ENCODE measurements around the gene FADS3. TPM values are rescaled to one million over a fixed set of nuclear protein-coding genes. Genes with fewer than 3 reads are reported as not detected.

Gene FADS3
- total and polyA plus RNA-seq, 2 donors (not counting 1 experiment from before 2014, with no cell fraction given), result 225 to 256 TPM

DNA sequence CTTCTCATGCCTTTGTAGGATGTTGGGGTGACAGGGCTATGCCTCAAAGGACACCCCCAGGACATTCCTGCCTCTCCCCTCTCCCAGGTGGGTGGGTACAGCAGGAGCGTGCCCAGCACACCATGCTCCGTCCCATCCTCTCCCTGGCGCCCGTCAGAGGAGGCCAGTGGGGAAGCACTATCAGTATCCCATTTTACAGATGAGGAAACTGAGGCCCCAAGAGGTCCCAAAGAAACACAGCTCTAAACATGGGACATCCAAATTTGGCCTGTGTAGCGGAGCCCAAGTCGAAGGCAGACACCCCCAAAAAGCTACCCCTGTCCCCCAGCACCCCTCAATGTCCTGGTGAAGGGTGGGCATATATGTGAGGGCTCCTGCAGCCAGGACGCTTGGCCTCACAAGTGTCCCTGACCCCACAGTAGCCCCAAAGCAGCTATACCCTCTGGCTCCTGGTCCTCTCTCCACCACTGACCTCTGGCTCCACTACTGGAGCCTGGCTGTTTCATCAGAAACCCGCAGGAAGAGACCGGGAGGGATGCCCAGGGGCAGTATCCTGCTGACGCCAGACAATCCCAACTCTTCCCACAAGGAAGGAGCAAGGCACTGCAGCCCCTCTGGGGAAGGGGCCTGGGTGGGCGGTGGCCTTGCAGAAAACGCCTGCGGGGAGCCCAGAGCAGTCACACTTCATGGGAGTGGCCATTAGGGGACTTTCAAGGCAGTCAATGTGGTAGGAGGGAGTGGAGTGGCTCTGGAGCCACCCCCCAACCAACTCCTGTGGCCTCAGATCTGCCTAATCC is 5.4 kb downstream of the FADS3 start:
- no peaks in the 10 kb centered on the region for H3K27me3 ChIP-seq (replicated peaks in 1 of 4; ENCODE audit: control extremely low read depth in 1 of 4, control insufficient read depth in 3 of 4, insufficient read depth in 4 of 4, low read length in 3 of 4)
- H3K79me2 ChIP-seq (ENCODE audit: control insufficient read depth, insufficient read depth, low read length), result peaks cover 60% of the 10 kb centered on the region
- TF ChIP-seq, protein P1, sequence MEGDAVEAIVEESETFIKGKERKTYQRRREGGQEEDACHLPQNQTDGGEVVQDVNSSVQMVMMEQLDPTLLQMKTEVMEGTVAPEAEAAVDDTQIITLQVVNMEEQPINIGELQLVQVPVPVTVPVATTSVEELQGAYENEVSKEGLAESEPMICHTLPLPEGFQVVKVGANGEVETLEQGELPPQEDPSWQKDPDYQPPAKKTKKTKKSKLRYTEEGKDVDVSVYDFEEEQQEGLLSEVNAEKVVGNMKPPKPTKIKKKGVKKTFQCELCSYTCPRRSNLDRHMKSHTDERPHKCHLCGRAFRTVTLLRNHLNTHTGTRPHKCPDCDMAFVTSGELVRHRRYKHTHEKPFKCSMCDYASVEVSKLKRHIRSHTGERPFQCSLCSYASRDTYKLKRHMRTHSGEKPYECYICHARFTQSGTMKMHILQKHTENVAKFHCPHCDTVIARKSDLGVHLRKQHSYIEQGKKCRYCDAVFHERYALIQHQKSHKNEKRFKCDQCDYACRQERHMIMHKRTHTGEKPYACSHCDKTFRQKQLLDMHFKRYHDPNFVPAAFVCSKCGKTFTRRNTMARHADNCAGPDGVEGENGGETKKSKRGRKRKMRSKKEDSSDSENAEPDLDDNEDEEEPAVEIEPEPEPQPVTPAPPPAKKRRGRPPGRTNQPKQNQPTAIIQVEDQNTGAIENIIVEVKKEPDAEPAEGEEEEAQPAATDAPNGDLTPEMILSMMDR (IDR thresholded peaks at IDR 0.05), result no peak
- TF ChIP-seq EZH2 (IDR thresholded peaks at IDR 0.05; ENCODE audit: borderline replicate concordance, insufficient read depth, low read depth, low read length, poor library complexity, severe bottlenecking), result no peak
- WGBS (ENCODE audit: insufficient coverage), result 95% methylated on average over 8 of the region's 13 CpGs
- H4K20me1 ChIP-seq (ENCODE audit: control insufficient read depth, insufficient read depth, low read length, poor library complexity, severe bottlenecking), result peaks cover 40% of the 10 kb centered on the region
- H3K4me3 ChIP-seq (ENCODE audit: control extremely low read depth in 1 of 5, extremely low read depth in 1 of 5, insufficient read depth in 1 of 5, low read depth in 2 of 5, low read length in 4 of 5), result no peak overlapping the region
- H3K9me3 Mint-ChIP-seq (ENCODE audit: insufficient read depth), result no peaks in the 10 kb centered on the region
- peaks cover 45% of the 10 kb centered on the region for H3K4me1 Mint-ChIP-seq
- H3K27ac ChIP-seq (ENCODE audit: low read length in 2 of 2), result no peak overlapping the region
- ChIA-PET POLR2A (no interaction called here), CTCF (interaction anchor here (1.3 to 9.2 kb wide), 4 partner anchors 11 to 196 kb away, joined by 4 to 144 read pairs (median 10); no protein-coding TSS in a partner anchor)
- H3K4me3 Mint-ChIP-seq, result no peak overlapping the region
- peaks cover 19 to 48% of the 10 kb centered on the region in 2 donors for H3K4me1 ChIP-seq (ENCODE audit: control insufficient read depth in 2 of 2, insufficient read depth in 2 of 2, low read length in 2 of 2)
- intact Hi-C loops (cut with micrococcal nuclease), result no loop called here
- H3K36me3 ChIP-seq (replicated peaks in 1 of 2; ENCODE audit: control extremely low read depth in 1 of 2, control insufficient read depth in 1 of 2, extremely low read depth in 1 of 2, insufficient read depth in 2 of 2, low read length in 1 of 2), result no peaks in the 10 kb centered on the region
- ATAC-seq (ENCODE audit: low read depth) (no peak), DNase-seq (no peak)
- no peak overlapping the region for H3K4me2 ChIP-seq (replicated peaks; ENCODE audit: low read depth, low read length, poor library complexity, severe bottlenecking)
- H2AFZ ChIP-seq (ENCODE audit: insufficient read depth, low read depth, low read length, poor library complexity, severe bottlenecking), result no peak overlapping the region
- H3K9ac ChIP-seq (ENCODE audit: low read length), result no peak overlapping the region
- peaks cover 0 to 11% (median 0%) of the 10 kb centered on the region in 3 donors for H3K9me3 ChIP-seq (ENCODE audit: control extremely low read depth in 1 of 3, control insufficient read depth in 2 of 3, insufficient read depth in 1 of 3, low read length in 2 of 3)
- no peak overlapping the region for H3K27ac Mint-ChIP-seq
- no peaks in the 10 kb centered on the region for H3K27me3 Mint-ChIP-seq

DNA sequence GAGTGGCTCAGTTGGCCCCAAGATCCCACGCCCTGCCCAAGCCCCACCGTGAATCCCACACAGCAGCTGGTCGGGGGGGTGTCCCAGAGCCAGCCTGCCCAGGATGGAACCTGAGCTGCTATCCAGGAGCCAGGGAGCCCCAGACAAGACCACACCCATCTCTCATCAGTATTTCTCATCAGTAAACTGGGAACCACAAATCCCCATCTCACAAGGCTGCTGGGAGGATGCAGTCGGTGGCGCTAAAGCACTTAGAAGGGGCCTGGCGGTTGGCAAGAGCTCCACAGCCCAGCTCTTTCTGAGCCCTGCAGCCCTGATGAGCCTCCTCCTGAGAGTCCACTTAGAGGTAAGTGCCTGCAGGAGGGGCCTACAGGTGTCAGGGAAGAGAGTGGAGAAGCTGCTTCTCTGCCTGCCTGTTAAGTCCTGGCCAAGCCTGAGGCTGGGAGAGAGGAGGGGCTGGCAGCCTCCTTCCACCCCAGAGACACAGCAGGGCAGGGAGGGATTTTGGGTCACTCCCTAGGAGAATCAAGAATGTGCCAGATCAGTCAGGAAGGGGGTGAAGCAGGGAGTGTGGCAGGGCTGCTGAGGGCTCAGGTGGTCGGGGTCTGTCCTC is 6.1 kb downstream of the FADS3 start:
- TF ChIP-seq EZH2 (IDR thresholded peaks at IDR 0.05; ENCODE audit: borderline replicate concordance, insufficient read depth, low read depth, low read length, poor library complexity, severe bottlenecking), result no peak
- TF ChIP-seq, protein P1 (IDR thresholded peaks at IDR 0.05), result no peak
- POLR2A ChIA-PET, result no interaction called here
- H2AFZ ChIP-seq (ENCODE audit: insufficient read depth, low read depth, low read length, poor library complexity, severe bottlenecking), result no peak overlapping the region
- H3K36me3 ChIP-seq (replicated peaks in 1 of 2; ENCODE audit: control extremely low read depth in 1 of 2, control insufficient read depth in 1 of 2, extremely low read depth in 1 of 2, insufficient read depth in 2 of 2, low read length in 1 of 2), result no peaks in the 10 kb centered on the region
- no peak overlapping the region for H3K4me2 ChIP-seq (replicated peaks; ENCODE audit: low read depth, low read length, poor library complexity, severe bottlenecking)
- Mint-ChIP-seq H3K27me3 (no peaks in the 10 kb centered on the region), H3K4me1 (peaks cover 49% of the 10 kb centered on the region), H3K9me3 (ENCODE audit: insufficient read depth) (no peaks in the 10 kb centered on the region), H3K4me3 (no peak overlapping the region), H3K27ac (no peak overlapping the region)
- peaks cover 21 to 48% of the 10 kb centered on the region in 2 donors for H3K4me1 ChIP-seq (ENCODE audit: control insufficient read depth in 2 of 2, insufficient read depth in 2 of 2, low read length in 2 of 2)
- no peak overlapping the region for H3K4me3 ChIP-seq (ENCODE audit: control extremely low read depth in 1 of 5, extremely low read depth in 1 of 5, insufficient read depth in 1 of 5, low read depth in 2 of 5, low read length in 4 of 5)
- no peak overlapping the region for H3K9ac ChIP-seq (ENCODE audit: low read length)
- peaks cover 0 to 11% (median 0%) of the 10 kb centered on the region in 3 donors for H3K9me3 ChIP-seq (ENCODE audit: control extremely low read depth in 1 of 3, control insufficient read depth in 2 of 3, insufficient read depth in 1 of 3, low read length in 2 of 3)
- no peak overlapping the region for H3K27ac ChIP-seq (ENCODE audit: low read length in 2 of 2)
- 100% methylated on average over 6 of the region's 7 CpGs for WGBS (ENCODE audit: insufficient coverage)
- no peak for DNase-seq
- H3K79me2 ChIP-seq (ENCODE audit: control insufficient read depth, insufficient read depth, low read length), result peaks cover 54% of the 10 kb centered on the region
- peaks cover 35% of the 10 kb centered on the region for H4K20me1 ChIP-seq (ENCODE audit: control insufficient read depth, insufficient read depth, low read length, poor library complexity, severe bottlenecking)
- CTCF ChIA-PET, result interaction anchor here (1.3 to 9.2 kb wide), 4 partner anchors 12 to 196 kb away, joined by 4 to 144 read pairs (median 10); no protein-coding TSS in a partner anchor
- ATAC-seq (ENCODE audit: low read depth), result no peak
- no peaks in the 10 kb centered on the region for H3K27me3 ChIP-seq (replicated peaks in 1 of 4; ENCODE audit: control extremely low read depth in 1 of 4, control insufficient read depth in 3 of 4, insufficient read depth in 4 of 4, low read length in 3 of 4)
- intact Hi-C loops (cut with micrococcal nuclease), result no loop called here
